HG03139 (cell line): ENCODE results near the gene FRMD4B.

Experiments
- ATAC-seq: cut with Tn5 transposase; IDR thresholded peaks from one replicate; pipeline ENCODE4 v1.9.1; 2021; ENCODE audit not compliant: unreplicated experiment

Gene FRMD4B

GRCh38 chr3:69406163-69406562 lies 20.3 kb upstream of the FRMD4B start:
- ATAC-seq, result no peak

GRCh38 chr3:69405067-69405466 lies 19.2 kb upstream of the FRMD4B start:
- no peak for ATAC-seq

- ATAC-seq, result no peak
Observed at GRCh38 chr3:69403454-69403853, 17.6 kb upstream of the FRMD4B start.

- no peak for ATAC-seq
Observed at GRCh38 chr3:69400683-69401082, 14.8 kb upstream of the FRMD4B start.

- no peak for ATAC-seq
Observed at GRCh38 chr3:69392850-69393249, 7.0 kb upstream of the FRMD4B start.

GRCh38 chr3:69392415-69392814 lies 6.5 kb upstream of the FRMD4B start:
- ATAC-seq, result no peak

GRCh38 chr3:69391554-69391953 lies 5.7 kb upstream of the FRMD4B start:
- ATAC-seq, result no peak

GRCh38 chr3:69390771-69391170 lies 4.9 kb upstream of the FRMD4B start:
- no peak for ATAC-seq

- ATAC-seq, result no peak
Observed at GRCh38 chr3:69389520-69390248, 3.8 kb upstream of the FRMD4B start.

GRCh38 chr3:69388241-69388640 lies 2.4 kb upstream of the FRMD4B start:
- no peak for ATAC-seq

GRCh38 chr3:69386556-69387385 lies 883 bp upstream of the FRMD4B start:
- no peak for ATAC-seq

- no peak for ATAC-seq
Observed at GRCh38 chr3:69385123-69385722, 665 bp downstream of the FRMD4B start.

- ATAC-seq, result no peak
Observed at GRCh38 chr3:69384326-69384725, 1.6 kb downstream of the FRMD4B start.

GRCh38 chr3:69379661-69380060 lies 6.2 kb downstream of the FRMD4B start:
- no peak for ATAC-seq

- no peak for ATAC-seq
Observed at GRCh38 chr3:69378112-69378802, 7.6 kb downstream of the FRMD4B start.

GRCh38 chr3:69377262-69377661 lies 8.6 kb downstream of the FRMD4B start:
- no peak for ATAC-seq

- no peak for ATAC-seq
Observed at GRCh38 chr3:69376731-69377130, 9.2 kb downstream of the FRMD4B start.

GRCh38 chr3:69371816-69372215 lies 14.1 kb downstream of the FRMD4B start:
- no peak for ATAC-seq

- no peak for ATAC-seq
Observed at GRCh38 chr3:69370901-69371301, 15.0 kb downstream of the FRMD4B start.

GRCh38 chr3:69370156-69370883 lies 15.6 kb downstream of the FRMD4B start:
- ATAC-seq, result no peak
